MV-4-11 (cell line): ENCODE results near the gene CKS1B.

Experiments
- DNase-seq: peaks from one replicate; lab custom pipeline; 2025; lab: John Stamatoyannopoulos, UW

Gene CKS1B

DNA sequence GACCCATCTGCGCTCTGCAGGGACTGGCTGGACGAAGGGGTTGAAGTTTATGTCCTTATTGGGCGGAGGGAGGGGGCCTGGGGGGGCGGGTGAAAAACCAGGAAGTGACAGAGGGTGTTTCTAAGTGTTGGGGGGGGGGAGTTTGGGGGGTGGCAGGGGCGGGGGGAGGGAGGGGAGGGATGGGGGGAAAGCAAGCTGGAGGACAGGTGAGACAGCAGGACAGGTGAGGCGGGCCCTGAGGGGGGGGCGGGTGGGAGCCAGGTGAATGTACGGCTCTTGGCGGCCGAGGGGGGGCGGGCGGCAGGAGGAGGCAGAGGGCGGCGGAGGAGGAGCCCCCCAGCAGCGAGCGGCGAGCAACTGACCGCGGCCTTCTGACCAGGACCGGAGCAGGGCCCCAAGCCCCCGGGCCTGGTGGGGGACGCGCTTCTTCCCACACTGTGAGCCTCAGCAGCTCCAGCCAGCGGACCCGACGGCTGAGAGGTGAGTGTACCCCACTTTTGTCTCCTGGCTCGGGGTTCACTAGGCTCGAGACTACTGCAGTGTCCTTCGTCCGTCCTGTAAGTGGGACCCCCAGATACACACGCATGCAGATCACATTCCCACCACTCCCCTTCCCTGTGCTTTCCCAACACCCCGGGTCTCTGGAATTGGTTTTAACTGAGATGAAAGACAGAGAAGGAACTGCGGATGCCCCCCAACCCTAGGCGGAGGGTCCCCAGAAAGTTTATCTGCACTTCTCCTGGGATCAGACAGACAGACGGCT lies 28.2 kb downstream of the CKS1B start, which contains the start of gene ZBTB7B:
ZBTB7B (plus strand) TSS at position 339 of the 763 bp plus-strand sequence. CDS start 11,859 bp downstream, outside the sequence.
- DNase-seq: no peak

DNA sequence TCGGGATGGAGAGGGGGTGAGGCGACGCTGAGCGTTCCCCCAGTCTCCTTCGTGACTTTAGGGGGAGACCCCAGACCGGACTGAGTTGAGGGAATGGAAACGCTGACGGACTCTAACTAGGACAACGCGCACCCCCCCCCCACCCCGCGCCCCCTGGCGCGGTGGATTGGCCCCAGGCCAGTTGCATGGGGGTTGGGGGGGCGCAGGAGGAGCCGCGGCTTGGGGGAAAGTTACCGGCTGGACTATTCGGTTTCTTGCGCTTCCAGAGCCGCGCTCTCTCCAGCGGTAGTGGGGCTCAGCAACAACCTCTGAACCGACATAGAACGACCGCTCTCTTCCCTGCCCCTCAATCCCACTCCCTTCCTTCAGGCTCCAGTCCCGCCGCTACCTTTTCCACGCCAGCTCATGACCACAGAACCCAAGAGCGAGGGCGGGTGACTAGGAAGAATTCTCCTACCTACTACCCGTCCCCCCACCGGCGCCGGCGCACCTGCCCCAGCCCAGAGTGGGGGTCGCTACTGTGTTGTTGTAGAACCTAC lies 28.8 kb downstream of the CKS1B start:
- no peak for DNase-seq

DNA sequence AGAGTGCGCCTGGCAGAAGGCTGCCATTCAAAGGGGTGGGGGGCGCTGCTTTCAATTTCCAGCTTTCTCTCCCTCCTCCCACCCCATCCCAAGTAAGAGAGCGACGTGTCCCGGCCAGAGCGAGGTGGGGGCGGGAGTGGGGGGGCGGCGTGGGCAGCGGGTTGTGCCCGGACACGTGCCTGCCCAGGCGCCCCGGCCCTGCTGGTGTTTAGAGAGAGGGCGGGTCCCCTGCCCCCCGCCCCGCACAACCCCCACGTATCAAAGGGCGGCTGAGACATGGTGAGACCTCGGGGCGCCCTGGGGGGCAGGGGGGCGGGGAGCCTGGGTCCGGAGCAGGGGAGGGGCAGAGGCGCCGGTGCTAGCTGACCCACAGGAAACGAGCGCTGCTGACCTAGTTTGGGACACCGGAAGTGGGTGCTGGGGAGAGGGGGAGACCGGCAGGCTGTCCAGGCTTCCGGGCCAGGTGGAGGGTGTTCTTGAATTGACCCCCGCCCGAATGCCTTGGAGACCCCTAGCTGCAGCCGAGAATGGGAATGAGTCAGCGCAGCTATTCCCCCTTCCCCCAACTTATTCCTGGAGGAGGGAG lies 29.4 kb downstream of the CKS1B start:
- peak; percentile 22 for DNase-seq

DNA sequence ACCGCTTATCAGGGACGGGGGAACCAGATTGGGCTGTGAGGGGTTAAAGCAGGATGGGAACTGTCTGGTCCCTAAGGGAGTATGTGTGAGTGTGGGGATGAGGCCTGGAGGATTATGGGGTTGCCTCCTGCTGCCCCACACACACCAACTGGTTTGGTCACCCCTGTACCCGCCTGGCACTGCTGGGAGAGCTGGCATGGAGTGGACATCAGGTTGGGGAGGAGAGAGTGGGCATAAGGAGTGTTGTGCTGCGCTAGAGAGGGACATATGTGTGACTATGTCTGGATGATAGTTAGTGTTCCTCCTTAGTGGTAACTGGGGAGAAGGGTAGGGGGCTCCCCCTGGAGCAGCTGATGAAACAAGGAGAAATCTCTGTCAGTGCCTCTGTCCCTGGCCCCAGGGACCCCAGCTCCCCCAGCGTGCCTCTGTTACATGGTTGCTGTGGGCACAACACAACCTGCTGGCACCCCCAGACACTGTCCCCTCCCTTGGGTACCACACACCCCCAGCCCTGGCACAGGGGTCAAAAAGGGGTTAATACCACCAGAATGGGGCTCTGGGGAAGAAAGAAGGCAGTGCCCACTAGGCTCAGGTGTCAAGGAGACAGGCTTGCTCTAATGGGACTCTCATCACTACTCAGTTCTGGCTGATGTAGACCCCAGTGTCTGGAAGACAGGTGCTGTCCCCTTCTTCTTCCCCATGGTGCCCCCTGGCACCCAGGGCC lies 30.0 kb downstream of the CKS1B start:
- DNase-seq: no peak

DNA sequence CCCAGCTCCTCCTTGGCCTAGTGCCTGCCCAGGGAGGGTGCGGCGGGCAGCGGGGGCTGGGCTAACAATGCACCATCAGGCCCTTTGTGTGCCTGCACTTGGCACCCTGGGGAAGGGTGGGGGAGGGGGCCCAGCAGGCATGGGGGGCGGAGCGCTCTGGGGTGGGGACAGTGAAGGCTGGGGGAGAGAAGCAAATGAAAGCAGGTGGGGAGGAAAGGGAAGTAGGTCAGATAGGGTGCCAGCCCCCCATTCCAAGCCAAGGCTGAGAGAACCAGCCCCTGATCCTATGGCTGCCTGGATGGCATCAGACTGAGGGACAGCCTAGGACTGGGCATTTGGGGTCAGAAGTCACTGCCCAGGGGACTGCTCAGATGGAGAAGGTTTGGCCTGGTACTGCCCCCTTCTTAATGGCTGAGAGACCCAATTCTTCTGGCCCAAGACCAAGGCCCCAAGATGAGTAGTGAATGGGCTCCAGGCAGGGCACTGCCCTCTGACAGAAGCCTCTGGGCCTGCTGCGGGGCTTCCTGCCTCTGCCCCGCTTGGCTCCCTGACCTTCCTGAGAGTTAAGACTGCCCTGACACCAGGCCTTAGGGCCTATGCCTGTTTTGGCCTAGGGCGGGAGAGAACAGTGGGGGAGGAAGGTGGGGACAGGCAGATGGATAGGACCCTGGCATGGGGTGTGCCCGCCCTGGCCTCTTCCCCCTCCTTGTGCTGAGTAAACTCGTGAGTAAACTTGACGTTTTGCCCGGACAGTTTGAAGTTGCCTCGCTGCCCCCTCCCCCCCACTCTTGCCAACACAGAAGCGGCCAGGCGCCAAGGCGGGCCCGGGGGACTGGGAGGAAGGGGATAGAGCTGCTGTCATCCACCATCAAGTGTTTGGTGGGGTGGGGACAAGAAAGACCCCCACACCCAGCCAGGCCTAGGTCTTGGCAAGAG lies 30.9 kb downstream of the CKS1B start:
- no peak for DNase-seq

DNA sequence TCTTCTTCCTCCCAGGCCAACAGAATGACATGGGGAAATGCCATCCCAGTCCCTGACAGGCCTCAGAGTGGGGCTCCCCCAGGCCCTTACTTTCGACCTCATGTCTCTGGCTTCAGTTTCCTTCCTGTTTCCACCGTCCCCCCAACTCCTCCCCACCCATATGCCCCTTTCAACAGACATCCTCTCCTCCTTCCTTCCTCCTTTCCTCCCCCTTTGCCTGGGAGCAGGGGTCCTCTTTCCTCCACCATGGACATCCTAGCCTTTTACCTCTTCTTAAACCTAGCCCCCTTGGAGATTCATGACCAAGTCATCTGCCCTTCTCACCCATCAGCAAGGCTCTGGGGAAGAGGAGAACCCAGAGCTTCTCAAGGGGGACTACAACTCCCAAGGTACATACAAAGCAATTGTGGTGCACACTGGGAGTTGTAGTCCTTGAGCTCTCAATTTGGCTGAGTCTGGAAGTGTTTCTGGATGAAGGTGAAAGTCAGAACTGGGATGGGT lies 32.2 kb downstream of the CKS1B start:
- DNase-seq: peak; percentile 82

DNA sequence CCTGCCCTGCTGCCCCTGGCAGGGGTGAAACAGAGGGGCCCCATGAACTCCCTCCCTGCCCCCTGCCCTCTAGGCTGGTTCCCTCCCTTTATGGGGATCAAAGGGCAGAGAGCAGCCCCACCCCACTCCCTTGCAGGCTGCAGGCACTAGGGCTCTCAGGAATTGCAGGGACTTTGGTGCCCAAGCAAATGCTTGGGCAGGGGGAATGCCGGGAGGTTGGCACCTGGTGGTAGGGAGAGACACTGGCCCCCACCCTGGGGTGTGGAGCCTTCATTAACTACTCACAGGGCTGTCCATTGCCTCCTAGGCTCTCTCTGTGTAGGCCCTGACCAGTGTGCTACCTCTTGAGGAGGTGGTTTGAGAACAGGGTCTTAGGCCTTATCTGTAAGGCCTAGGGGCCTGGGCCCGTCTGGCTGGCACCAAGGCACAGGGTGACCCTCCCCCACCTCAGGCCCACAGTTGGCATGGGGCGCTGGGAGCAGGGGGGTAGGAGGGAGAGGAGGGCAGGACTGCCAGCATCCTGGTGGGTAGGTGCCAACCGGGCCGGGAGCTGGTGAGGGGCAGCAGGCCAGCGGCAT lies 32.9 kb downstream of the CKS1B start:
- DNase-seq: no peak

DNA sequence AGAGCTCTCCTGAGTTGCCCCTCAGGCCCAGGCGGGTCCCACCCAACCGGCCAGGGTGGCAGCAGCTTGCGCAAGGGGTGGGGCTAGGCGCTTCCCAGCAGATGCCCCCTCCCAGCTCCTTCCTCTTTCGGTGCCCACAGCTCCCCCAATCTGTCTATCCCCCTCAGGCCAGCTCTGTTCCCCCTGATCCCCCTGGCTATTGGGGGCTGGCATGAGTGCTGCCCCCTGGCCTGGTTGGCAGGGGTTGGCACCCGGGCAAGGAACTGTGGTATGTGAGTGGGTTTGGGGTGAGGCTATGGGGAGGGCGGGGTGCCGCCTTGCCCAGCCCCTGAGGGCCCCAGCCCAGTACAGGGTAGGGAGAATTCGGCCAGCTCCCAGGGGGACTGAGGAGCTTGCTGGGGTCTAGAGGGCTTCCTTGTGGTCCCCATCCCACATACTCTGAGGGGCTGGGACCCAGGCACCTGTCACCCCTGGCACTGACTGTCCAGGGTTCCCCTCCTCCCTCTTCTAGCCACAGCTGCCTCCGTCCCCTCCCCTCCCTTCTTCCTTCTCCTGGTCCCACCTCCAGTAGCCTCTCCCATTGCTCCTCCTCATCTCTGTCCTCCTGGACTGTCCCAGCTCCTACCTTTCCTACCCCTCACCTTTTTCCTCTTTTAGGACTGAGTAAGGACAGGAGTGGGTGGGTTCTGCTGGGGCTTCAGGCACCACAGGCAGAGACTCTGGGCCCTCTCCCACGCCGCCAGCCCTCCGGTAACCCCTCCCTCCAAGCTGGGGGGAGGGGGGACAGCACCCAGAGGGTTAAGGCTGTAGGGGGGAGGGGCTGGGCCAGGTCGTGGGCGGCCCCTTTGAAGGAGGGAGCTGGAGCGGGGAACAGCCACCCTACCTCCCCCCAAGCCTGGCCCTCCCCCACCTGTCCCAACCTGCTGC lies 33.8 kb downstream of the CKS1B start:
- peak; percentile 69 for DNase-seq

DNA sequence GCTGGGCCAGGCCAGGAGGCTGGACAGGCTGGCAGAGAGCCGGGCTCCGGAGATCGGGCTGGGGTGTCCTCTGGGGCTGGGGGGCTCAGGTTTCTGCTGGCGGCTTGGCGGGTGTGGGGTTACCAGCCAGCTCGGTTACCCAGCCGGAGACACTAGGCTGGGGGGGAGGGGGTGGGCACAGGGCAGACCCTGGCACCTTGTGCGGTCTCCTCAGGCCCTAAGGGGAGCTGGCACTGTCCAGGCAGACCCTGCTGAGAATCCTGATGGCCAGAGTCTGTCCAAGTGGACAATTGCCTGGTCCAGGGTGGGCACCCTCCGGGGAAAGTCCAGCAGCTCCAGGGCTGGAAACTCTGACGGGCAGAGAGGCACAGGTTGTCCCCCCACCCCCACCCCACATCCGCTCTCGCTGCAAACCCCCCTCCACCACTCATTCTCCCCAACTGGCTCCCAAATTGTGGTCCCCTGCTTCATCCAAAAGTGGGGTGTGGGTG lies 34.8 kb downstream of the CKS1B start:
- DNase-seq: no peak

DNA sequence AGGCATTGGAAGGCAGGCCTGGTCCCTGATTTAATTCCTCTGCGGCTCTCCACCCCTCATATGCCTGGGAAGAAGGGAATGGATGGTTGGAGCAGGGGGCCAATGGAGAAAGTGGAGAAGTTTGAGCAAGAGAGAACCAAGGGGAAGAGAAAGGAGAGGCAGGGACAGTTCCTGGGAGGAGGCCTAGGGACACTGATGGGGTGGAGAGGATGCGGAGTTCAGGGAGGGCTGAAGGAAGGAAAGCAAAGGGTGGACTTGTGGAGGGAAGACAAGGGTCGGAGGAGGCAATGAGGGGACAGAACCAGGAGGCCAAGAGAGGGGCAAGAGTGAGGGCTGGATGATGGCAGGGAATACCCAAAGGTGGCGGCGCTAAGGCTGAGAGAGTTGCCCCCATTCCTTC lies 35.3 kb downstream of the CKS1B start:
- no peak for DNase-seq

DNA sequence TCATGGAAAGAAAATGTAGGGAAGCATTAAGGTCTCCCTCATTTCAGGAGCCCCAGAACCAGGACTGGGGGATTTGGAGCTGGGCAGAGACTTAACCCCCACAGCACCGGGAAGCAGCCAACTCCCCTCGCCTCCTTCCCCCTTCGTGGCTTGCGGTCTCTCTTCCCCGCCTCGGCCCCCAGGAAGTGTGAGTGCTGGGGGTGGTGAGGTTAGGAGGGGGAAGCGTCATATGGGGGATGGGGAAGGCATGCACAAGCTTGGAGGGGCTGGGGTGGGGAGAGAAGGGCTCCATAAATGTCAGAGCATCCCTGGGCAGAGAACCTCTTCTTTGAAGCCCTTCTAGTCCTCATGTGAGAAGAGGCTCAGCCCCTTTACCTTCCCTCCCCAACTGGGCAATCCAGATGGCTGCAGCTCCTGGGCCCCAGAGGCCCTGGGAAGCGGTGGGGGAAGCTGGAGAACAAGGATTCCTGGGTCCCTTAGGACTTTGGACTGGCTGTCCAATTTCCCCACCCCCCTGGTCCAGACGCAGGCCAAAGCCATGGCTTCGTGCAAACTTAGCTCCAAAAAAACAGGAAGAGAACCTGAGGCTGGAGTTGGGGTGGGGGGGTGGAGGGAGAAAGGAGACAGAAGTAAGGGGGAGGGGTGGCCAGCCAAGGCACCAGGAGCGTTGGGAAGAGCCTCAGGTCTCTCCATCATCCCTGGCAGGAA lies 35.9 kb downstream of the CKS1B start:
- DNase-seq: peak; percentile 65

DNA sequence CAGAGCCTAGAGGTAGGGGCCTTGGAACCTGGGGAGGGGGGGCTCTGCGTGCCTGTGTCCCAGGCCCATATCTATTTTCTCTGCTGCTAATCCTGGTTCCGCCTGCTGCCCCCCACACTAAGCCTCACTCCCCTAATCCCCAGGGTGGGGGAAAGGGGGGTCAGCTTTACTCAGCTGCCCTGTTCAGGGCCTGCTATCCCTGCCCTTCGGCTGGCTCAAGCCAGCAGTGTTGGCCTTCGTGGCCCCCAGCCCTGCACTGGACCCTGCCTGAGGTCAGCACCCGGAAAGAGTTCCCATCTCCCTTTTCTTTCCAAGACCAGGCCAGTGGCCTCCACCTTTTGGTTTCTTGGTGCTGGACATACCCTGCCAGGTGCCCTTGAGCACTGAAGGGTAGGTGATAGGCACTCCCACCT lies 36.5 kb downstream of the CKS1B start:
- DNase-seq: no peak

DNA sequence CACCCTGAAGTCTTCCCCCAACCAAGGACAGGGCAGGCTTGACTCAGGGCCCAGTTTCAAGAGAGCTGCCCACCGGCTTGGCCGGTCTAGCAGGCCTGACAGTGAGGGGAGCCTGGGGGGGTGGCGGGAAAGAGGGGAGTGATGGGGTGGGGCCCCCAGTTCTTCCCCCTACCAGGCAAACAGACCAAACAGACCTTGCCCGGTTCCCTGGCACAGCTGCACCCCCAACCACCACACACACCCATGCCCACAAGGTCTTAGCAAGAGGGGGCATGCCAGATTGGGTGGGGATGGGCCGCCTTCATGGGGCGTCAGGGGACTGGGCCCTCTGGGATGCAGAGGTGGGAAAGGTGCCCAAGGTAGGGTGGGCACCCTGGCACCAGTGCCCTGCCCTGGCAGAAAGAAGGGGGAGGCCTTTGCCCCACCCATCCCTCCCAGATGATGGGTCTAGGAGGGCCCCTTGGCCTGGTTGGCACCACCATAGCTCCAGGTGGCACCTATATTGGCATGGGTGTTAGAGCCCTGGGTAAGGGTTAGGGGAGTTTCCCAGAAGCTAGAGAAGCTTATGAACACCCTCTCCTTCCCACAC lies 37.0 kb downstream of the CKS1B start:
- DNase-seq: no peak

DNA sequence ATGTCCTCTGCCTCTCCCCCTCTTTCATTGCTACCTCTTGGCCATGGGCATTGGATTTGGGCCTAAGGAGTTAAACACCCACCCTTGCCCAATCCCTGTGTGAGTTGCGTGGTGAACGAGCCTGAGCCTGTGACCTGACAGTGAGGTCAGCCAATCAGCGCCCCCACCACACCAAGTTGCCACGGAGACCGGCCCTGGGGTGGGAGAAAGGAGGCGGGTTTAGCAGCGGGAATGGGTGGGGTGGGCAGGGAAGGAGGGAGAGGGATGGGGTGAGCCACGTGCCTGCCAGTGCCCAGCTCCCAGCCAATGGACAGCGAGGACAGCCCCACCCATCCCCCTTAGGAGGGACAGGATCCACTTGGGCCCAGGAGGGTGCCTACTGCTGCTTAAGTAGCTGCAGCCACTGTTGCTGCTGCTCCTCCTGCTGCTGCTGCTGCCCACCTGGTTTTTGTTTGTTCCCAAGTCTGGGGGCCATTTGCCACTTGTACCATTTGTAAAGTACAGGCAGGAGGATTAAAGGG lies 37.6 kb downstream of the CKS1B start:
- peak; percentile 72 for DNase-seq

DNA sequence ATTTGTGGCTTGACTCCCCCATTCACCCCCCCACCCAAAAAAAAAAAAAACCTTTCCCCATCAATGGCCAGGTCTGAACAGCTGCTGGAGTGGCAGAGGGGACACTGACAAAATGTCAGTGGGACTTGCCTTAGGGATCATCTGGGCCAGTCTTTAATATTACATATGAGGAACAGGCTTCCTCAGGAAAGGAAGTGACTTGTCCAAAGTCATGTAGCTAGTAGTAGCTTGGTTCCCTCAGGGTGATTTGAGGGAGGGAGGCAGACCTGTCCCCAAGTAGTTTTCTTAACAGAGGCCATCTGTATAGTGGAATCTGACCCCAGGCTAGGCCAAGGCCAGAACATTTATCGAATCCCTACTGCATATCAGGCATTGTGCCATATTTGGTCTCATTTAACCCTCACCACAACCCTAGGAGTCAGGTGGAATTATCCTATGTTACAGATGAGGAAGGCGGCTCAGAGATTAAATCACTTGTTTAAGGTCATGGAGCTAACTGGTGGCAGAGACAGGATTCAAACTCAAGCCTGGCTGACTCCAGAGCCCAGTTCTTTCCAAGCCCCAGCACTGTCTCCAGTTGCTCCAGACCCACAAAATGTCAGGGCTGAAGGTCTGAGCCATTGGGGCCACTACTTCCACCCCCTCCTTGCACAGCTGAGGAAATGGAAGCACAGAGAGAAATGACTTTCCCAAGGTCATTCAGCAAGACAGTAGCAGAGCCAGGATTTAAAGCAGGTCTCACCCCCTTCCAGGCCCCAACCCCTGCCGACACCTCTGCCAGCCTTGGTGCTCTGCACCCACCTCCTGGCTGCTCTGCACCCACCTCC lies 38.5 kb downstream of the CKS1B start:
- DNase-seq: peak; percentile 16

DNA sequence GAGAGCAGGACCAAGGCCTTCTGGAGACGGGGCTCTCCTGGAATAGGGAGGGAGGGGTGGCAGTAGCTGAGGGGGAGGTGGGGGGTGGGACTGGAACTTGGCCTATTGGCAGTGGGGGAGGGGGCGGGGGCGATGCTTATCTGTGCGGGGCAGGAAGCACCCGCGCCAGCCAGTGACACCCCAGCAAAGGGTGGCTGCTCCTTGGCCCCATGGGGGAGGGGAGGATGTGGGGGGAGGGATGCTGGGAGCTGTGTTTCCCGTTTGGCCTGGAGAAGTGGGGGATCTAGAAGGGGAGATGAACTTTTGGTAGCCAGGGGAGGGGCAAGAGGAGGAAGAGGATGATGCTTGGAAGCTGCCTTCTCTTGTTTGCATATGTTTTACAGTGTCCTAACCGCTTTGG lies 39.2 kb downstream of the CKS1B start:
- DNase-seq: no peak

DNA sequence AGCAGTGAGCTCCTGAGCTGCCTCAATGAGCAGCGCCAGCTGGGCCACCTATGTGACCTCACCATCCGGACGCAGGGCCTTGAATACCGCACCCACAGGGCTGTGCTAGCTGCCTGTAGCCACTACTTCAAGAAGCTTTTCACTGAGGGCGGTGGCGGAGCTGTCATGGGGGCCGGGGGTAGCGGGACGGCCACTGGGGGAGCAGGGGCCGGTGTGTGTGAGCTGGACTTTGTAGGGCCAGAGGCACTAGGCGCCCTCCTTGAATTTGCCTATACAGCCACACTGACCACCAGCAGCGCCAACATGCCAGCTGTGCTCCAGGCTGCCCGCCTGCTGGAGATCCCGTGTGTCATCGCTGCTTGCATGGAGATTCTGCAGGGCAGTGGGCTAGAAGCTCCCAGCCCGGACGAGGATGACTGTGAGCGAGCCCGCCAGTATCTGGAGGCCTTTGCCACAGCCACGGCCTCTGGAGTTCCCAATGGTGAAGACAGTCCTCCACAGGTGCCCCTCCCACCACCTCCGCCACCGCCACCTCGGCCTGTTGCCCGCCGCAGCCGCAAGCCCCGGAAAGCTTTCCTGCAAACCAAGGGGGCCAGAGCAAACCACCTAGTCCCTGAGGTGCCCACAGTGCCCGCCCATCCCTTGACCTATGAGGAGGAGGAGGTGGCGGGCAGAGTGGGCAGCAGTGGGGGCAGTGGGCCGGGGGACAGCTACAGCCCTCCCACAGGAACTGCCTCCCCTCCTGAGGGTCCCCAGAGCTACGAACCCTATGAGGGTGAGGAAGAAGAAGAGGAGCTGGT lies 40.4 kb downstream of the CKS1B start:
- DNase-seq: no peak
